GM21381 (cell line): Measurements from ENCODE around the gene GPR17.

Source experiments
- ATAC-seq: cut with Tn5 transposase; IDR thresholded peaks from one replicate; pipeline ENCODE4 v1.9.1; 2021; ENCODE audit warnings: mild to moderate bottlenecking, moderate library complexity; ENCODE audit not compliant: unreplicated experiment

Gene GPR17

DNA sequence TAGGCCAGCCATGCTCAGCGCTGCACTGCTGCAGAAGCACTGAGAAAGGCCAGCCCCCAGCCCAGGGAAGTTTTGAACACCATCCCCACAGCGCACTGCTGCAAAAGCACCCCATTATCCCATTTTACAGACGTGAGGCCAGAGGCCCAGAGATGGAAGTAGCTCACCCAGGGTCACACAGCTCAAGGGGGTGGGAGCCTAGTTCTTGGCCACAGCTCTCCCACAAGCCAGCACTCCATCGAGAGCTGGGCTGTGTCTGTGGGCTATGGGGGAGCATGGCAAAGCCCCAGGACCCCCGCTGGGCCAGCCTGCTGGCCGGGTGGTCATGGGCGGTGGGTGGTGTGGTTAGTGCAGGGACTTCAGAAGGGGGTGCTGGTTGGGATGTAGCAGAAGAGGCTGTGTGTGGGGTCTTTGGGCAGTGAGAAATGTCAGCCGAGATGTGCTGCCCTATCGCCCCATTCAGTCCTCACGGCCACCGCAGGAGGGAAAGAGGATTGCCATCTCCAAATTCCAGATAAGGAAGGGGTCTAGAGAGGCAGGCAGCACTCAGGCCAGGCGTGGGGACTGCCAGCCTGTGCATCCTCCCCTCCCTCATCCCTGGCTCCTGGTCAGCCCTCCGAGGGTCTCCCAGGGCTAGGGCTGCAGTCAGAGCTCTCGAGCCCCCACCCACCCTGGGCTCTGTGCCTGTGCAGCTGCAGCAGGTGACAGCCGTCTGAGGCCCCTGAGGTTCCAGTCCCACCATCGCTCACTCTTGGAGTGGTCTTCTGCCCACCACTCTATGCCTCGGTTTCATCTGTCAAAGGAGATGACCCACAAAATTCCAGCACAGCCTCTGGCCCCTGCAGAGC, 17.0 kb upstream of the GPR17 start:
- no peak for ATAC-seq

DNA sequence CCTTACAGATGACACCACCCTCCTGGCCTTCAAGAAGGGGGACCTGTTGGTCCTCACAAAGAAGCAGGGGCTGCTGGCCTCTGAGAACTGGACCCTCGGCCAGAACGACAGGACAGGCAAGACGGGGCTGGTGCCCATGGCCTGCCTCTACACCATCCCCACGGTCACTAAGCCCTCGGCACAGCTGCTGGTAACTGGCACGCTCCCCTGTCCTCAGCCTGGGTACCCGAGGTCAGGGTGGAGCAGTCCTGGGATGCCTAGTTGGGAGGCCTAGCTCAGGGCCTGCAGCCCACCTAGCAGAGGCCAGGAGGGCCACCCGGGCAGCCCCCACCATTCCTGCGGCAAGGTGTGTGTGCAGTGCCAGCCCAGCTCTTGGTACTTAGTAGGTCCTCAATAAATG, 16.3 kb upstream of the GPR17 start:
- no peak for ATAC-seq

DNA sequence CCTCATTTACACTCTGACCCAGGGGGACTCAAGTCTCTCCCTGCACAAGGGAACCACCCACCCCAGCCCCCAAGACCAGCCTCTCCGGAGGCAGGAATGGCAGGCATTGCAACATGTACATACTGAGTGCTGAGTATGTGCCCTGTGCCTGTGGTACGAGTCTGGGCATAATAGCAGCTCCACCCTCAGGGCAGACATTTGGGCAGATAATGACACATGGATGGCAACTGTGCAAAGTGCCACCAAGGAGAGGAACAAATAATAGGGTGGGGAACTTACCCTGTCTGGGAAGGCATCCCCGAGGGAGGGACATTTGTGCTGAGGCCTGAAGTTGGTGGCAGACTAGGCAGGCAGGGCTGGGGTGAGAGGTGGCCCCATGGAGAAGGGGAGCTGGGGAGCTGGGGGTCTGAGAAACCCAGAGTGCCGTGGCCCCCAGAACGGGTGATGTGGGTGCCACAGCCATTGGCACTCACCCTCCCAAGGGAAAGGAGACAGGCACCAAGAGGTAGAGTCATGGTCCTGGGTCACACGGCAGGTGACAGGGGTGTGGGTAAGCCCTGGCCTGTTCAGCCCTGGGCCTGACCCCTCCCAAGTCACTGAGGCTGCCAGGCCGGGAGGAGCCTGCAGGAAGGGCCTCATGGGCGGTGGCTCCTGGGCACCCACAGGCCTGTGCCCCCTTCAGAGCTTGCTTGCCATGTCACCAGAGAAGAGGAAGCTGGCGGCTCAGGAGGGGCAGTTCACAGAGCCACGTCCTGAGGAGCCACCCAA, 15.7 kb upstream of the GPR17 start:
- ATAC-seq = no peak

DNA sequence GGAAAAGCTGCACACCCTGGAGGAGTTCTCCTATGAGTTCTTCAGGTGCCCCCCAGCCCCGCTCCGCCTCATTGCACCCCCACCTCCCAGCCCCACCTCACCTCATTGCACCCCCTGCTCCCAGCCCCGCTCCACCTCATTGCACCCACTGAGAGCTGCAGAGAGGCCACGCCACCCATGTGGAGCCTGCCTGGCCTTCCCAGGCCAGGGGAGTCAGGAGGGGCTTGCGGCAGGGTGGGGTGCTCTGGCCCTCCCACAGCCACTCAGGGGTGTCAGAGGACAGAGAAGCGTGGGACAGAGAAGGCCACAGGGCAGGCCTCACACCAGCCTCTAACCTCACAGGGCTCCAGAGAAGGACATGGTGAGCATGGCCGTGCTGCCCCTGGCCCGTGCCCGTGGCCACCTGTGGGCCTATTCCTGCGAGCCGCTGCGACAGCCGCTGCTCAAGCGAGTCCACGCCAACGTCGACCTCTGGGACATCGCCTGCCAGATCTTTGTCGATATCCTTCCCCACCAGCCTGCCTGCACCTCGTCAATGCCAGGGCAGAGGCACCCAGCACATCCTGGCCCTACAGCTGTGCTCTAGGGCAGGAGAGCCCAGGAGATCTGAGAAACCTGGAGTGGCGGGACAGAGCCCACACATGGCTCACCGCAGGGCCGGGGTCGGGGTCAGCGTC, 15.0 kb upstream of the GPR17 start:
- no peak for ATAC-seq

DNA sequence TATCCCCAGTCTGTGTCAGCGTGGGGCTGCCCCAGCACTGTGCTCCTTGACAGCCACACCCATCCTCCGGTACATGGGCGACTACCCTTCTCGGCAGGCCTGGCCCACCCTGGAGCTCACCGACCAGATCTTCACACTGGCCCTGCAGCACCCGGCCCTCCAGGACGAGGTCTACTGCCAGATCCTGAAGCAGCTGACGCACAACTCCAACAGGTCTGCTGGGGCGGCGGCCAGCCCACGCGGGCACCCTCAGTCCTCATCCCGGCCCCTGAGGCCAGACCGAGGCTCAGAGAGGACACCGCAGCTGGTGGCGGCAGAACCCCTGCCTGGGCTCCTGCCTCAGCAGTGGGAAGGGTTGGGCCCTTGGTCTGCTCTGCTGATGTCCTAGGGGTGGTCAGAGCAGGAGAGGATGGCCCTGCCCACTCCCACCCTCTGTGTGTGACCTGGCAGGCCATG, 14.4 kb upstream of the GPR17 start:
- ATAC-seq = no peak

DNA sequence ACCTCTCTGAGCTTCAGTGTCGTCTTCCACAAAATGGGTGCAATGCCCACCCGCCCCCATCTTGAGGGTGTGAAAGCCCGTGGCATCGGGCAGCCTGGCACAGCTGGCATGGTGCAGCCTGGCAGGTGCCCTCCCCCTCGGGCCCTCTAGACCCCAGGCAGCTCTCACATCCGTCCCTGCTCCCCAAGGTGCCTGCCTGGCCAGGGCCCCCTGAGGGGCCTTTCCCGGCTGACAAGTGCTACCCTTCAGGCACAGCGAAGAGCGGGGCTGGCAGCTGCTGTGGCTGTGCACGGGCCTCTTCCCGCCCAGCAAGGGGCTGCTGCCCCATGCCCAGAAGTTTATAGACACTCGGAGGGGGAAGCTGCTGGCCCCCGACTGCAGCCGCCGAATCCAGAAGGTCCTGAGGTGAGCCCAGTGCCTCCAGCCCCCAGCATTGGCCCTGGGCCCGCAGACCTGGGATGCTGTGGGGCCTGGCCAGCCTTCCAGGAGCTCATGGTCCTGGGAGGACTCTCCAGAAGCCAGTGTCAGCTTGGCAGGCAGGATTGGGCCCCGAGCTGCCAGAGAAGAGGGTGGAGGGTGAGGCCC, 13.9 kb upstream of the GPR17 start:
- ATAC-seq = no peak

DNA sequence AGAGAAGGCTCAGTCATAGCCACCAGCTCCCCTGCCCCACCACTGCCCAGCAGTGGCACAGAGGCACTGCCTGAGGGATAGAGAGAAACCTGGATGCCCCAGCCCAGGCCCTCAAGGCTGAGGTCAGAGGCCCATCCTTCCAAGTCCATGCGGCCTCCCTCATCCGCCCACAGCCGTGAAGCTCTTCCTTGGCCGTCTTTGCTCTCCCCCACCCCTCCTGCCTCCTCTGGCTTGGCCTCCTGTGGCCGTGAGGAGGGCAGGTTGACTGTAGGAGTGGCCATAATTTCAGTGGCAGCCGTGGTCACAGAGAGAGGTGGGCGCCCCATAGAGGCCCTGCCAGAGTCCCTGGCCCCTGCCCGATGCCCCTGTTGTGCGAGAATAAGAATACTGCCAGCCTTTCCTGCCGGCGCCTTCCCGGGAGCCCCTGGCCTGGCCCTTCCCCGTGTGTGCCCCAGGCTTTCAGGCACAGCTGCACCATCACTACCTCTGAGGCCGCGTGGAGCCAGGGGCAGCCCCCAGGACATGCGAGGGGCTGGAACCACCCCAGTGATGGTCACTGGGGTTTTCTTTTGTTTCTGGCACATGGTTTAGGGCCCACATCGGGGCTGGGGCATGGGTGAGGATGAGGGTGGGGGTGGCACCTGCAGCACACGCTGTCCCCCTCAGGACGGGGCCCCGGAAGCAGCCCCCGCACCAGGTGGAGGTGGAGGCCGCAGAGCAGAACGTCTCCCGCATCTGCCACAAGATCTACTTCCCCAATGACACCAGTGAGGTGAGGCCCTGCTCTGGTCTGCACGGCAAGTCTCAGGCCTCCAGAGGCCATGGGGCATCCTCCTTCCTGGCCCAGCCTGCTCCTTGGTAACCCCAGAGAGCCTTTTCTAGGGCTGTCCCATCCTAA, 13.1 kb upstream of the GPR17 start:
- ATAC-seq = no peak

DNA sequence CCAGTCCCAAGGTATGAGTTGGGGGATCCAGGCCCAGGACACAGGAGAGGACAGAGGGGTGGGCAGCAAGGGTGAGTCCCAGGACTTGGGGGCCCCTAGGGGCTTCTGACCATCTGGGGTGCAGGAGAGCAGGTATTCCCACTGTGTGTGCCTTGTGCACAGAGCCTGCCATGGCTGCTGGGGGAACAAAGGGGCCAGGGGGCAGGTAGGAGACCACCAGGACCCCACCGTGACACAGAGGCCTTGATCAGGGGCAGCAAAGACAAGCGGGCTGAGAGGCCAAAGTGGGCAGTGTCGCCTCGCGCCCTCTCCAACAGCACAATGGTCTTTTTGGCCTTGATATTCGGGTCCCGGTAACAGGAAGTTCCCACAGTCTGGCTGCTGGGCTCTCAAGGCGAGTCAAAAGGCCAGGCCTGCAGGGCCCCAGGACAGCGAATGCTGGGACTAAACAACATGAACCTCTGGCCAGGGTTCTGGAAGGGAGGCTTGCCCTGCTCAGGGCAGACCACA, 12.3 kb upstream of the GPR17 start:
- ATAC-seq = no peak

DNA sequence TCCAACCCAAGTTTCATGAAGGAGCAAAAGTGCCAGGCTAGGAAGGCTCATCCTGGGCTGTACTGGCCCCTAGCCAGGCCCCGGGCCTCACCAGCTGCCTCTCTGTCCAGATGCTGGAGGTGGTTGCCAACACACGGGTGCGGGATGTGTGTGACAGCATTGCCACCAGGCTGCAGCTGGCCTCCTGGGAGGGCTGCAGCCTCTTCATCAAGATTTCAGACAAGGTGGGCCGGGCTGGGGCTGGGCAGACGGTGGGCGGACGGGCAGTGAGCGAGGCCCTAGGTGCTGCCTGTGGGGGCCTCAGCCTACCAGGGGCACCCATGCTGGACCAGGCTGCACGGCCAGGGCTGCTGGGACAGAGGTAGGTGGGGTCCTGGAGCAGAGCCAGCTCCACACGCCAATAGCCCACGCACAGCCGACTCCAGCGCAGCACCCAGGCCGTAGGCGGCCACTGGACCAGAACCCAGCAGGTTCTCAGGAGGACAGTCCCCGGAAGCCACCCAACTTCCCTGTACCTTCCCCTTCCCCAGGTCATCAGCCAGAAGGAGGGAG, 11.8 kb upstream of the GPR17 start:
- ATAC-seq = no peak

DNA sequence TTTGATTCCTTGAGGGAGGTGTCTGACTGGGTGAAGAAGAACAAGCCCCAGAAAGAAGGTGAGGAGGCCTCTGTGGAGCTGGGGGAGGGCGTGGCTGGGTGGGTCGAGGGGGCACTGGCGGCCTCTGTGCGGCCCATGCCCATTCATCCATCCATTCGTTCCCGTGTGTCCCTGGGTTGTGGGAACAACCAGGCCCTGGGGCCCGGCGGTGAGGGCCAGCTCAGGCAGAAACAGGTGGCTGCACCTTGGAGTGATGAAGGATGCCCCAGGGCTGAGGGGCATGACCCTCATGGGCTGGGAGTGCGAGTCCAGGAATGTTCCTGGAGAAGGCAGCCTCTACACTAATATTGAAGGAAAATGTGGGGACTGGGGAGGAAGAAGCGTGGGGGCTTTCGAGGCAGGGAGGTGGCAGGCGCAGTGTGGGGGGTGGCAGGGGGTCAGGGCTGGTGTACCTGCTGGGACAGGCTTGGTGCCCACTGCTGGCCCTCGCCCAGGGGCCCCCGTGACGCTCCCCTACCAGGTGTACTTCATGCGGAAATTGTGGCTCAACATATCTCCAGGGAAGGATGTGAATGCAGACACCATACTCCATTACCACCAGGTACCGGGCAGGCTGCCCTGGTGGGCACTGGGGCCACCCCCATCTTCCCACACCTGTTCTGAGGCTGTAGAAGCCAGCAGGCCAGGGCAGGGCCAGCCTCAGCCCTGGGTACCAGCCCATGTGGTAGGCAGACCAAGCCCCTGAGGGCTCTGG, 11.2 kb upstream of the GPR17 start:
- ATAC-seq = no peak

DNA sequence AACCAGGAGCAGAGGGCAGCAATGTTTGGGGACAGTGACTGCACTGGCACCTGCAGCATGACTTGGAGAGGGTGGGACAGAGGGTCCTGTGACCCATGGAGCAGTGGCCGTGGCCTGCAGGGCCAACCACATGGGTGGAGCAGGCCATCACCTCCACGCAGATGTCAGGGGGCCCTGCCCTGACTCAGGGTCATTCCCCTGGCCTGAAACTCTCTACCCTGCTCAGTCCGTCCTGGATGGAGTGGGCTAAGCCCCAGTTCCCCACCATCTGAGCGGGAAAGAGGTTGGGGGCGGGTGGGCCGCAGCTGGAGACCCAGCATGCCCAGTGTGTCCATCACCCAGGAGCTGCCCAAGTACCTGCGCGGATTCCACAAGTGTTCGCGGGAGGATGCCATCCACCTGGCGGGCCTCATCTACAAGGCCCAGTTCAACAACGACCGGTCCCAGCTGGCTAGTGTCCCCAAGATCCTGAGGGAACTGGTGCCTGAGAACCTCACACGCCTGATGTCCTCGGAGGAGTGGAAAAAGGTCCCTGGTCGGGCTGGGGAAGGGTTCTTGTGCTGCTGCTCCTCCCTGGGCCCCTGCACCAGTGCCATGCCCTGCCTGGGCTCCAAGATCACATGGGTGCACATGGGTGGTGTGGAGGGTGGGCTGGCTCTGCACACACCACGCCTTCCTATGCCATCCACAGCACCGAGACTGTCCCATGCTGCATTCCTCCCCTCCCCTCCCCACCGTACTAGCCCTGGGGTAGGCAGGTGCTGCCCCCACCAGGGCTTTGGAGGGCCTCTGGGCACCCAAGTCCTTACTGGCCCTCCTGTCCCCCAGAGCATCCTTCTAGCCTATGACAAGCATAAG, 10.3 kb upstream of the GPR17 start:
- no peak for ATAC-seq

DNA sequence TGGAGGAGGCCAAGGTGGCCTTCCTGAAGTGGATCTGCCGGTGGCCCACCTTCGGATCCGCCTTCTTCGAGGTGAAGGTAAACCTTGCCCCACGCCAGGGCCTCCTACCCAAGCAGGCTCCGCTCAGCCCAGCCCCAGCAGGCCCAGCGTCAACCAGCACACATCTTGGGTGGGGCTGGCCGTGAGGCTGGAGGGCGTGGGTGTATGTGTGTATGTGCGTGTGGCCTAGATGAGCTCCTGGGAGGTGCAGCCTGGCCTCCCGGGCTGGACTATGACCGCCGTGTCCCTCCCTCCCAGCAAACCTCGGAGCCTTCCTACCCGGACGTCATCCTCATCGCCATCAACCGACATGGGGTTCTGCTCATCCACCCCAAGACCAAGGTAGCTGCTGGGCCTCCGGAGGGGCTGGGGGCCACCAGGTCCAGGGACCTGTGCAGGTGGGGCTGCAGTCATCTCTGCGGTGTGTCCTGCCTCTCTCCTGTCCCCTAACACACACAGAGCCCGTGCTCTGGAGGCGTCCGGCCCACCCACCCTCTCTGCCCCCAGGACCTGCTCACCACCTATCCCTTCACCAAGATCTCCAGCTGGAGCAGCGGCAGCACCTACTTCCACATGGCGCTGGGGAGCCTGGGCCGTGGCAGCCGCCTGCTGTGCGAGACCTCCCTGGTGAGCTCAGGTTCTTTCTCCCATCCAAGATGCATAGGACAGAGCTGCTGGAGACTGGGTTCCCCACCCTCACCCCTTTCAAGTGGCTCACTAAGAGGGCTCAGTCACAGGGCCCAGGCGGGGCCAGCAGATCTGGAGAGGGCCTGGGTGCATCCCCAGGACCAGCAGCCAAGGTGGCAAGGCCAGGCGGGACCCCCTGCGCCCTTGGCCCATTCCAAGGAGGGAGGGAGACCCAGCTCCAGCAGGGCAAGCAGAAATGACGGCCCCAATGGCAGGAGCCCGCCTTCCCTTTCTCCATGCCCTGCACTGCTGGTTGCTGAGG, 9.4 kb upstream of the GPR17 start:
- ATAC-seq = no peak

DNA sequence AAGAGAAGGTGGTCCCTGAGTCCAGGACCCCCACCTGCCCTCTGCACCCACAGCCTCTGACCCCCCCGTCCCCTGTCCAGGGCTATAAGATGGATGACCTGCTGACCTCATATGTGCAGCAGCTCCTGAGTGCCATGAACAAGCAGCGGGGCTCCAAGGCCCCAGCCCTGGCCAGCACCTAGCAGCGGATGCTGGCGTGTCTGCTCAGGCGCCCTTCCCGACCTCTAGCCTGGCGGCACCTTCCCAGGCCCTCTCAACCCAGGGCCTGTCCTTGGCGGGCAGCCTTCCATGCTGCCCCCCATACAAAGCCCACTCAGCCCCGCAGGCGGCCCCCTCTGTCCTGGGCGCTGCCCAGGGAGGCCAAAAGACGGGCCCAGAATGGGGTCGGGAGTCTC, 8.7 kb upstream of the GPR17 start:
- ATAC-seq = no peak

DNA sequence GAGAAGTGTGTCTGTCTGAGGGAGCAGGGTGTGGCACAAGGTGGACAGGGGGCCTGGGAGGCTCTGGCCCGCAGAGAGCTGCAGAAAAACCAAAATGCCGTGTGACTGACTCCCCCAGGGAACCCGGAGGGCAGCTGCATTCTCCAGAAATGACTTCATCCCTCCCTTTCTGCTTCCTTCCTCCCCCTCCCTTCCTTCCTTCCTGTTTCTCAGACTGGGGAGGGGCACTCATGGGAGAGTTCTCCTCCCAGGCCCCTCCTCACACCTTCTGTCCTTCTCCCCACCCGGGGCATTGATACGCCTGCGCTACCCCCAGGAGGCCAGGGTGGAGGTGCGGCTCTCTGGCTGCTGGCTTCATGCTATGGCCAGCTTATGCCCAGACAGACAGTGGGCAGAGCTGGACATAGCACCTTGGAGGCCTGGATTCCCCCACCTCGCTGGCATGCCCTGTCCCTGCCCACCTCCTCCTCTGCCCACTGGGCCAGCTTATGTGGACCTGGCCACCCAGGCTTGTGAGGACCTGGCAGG, 8.2 kb upstream of the GPR17 start:
- ATAC-seq = no peak

DNA sequence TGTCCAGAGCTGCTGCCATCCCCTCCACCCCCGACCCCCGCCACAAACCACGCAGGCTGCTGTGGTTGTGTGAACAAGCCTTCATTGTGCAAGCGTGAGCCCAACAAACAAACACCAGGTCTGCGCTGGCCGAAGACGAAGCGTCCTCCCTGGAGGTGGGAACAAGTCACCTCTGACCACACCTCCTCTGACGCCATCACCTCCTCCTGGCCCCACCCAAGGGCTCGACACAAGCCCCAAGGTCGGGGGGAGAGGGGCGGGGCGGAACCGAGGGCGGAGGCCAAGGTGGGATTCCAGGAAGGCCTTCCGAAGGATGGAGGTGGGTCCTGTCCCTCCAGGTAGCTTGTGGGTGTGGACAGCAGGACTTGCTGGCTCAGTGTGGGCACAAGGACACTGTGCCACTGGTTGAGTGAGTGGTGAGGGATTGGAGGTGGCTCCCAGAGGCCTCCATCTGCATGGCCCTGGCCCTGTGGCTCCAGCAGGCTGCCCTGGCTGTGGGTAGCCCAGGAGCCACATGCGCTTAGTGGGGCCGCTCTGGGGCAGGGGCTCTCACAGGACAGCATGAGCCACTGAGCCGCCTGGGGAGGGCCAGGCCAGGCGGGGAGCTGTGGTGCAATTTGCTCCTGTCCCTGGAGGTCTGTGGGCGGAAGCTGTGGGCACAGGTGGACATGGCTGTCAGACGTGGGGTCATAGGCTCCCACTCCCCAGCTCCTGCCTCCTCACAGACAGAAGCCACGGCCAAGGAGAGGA, 7.4 kb upstream of the GPR17 start:
- no peak for ATAC-seq

DNA sequence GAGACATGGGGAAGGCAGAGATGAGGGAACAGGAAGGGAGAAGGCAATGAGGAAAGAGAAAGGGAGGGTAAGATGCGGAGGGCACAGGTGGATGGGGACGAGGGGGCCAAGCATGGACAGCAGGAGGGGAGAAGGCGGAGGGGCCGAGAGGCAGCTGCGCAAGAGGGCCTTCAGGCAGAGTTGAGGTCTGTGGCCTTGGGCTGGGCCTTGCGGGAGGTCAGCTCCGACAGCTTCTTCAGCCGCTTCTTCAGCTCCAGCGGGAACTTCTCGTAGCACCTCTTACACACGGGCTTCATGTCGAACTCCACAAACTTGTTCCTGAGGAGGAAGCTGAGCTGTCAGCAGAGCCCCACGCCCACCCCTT, 6.9 kb upstream of the GPR17 start:
- ATAC-seq = no peak
